Rectal smooth muscle tissue (tissue), 1 donor: ENCODE data around the gene YPEL3.

ENCODE experiments used
- H3K27ac ChIP-seq: one replicate; pipeline ENCODE4 v1.7.0; 2013; ENCODE audit warnings: low read depth, low read length, inconsistent platforms
- H3K27me3 ChIP-seq: one replicate; pipeline ENCODE4 v1.7.0; 2013; ENCODE audit warnings: low read length; ENCODE audit not compliant: control insufficient read depth, insufficient read depth
- H3K36me3 ChIP-seq: one replicate; pipeline ENCODE4 v1.7.0; 2013; ENCODE audit warnings: low read length; ENCODE audit not compliant: control insufficient read depth, insufficient read depth
- H3K4me1 ChIP-seq: one replicate; pipeline ENCODE4 v1.7.0; 2013; ENCODE audit warnings: low read length; ENCODE audit not compliant: control insufficient read depth, insufficient read depth
- H3K4me3 ChIP-seq: one replicate; pipeline ENCODE4 v1.7.0; 2013; ENCODE audit warnings: low read length
- H3K9ac ChIP-seq: one replicate; pipeline ENCODE4 v1.7.0; 2013; ENCODE audit warnings: low read length

Gene YPEL3

GRCh38 chr16:30060346-30060745 is 35.7 kb downstream of the YPEL3 start:
- no peaks in the 10 kb centered on the region for H3K36me3 ChIP-seq
- no peak overlapping the region for H3K9ac ChIP-seq
- no peak overlapping the region for H3K27ac ChIP-seq
- H3K4me1 ChIP-seq, result peaks cover 9% of the 10 kb centered on the region
- H3K27me3 ChIP-seq, result no peaks in the 10 kb centered on the region
- no peak overlapping the region for H3K4me3 ChIP-seq

- Histone ChIP-seq H3K27ac (no peak overlapping the region), H3K36me3 (no peaks in the 10 kb centered on the region), H3K27me3 (no peaks in the 10 kb centered on the region), H3K9ac (no peak overlapping the region), H3K4me3 (no peak overlapping the region), H3K4me1 (peaks cover 2% of the 10 kb centered on the region)
Measured at GRCh38 chr16:30054959-30055553, 41.0 kb downstream of the YPEL3 start.

DNA sequence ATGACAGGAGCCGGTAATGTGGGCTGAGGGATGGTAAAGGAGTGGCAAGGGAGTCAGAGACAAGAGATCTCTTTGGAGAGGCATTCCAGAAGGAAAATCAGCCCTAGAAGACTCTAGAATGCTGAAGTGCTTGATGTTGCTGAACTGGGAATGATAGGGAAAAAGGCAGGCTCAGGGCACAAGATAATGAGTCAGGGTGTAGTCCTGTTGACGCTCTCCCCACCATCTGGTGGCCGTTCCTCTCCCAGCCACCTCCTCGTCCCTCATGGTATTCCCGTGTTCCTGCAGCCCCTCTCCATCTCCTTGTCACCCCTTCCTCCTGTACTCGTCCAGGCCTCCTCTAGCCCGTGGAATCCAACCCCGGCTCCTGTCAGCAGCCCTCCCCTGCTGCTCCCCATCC is 41.6 kb downstream of the YPEL3 start:
- no peak overlapping the region for H3K4me3 ChIP-seq
- no peak overlapping the region for H3K27ac ChIP-seq
- no peaks in the 10 kb centered on the region for H3K36me3 ChIP-seq
- H3K4me1 ChIP-seq, result peaks cover 2% of the 10 kb centered on the region
- H3K9ac ChIP-seq, result no peak overlapping the region
- no peaks in the 10 kb centered on the region for H3K27me3 ChIP-seq

DNA sequence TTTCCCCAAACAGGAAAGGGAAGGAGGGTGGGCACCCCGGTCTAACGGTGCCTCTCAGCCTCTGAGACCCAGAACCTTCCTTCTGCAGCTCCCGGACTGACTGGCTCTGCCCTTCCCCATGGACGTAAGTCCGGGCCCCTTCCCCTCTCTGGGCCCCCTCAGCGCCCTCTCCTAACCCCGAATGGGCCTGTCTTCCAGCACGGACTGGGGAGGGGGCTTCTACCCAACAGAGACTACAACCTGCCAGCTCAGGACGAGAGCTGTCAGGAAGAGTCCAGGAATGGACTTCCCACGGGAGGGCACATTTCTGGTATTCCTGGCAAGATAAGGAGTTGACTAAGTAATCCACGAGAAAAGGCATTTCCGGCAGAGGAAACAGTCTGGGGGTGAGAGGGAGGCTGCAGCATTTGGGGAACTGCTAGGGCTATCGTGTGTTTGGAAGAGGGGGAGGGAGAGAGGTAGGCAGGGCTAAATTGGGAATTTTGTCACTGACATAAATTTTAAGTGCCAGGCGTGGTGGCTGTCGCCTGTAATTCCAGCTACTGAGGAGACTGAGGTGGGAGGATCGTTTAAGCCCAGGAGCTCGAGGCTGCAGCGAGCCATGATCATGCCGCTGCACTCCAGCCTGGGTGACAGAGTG is 42.5 kb downstream of the YPEL3 start:
- peaks cover 2% of the 10 kb centered on the region for H3K4me1 ChIP-seq
- H3K27me3 ChIP-seq, result no peaks in the 10 kb centered on the region
- H3K36me3 ChIP-seq, result no peaks in the 10 kb centered on the region
- no peak overlapping the region for H3K9ac ChIP-seq
- no peak overlapping the region for H3K27ac ChIP-seq
- peak overlapping the region; percentile 84 for H3K4me3 ChIP-seq

DNA sequence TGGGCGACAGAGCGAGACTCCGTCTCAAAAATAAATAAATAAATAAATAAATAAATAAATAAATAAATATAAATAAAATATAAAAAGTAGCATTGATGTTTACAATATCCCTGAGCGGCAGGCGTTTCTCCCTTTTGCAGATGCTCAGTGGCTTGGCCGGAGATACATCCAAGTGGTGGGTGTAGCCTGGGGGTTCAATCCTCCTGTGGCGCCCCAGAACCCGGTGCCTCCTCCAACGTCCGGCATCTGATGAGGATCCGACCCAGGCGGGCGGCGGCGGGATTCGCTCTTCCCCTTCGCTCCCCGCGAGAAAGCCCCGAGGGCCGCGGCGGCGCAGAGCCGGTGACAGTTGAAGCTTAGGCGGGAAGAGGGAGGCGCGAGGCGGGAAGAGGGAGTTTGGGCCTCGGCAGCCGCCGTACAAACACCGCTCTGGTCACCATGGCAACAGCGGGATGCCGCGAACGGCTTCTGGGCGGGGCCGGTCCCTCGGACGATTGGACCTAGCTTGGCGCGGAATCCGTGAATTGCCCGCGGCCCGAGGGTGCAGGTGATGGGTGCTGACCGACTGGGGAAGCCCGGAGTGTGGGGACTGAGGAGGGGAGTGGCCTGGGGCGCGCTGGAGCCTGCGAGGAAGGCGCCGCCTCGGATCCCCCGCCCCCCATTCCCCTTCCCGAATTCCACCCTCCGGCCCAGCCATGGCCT is 43.2 kb downstream of the YPEL3 start:
- peak overlapping the region; percentile 84 for H3K4me3 ChIP-seq
- peaks cover 2% of the 10 kb centered on the region for H3K4me1 ChIP-seq
- H3K9ac ChIP-seq, result no peak overlapping the region
- no peaks in the 10 kb centered on the region for H3K36me3 ChIP-seq
- H3K27me3 ChIP-seq, result no peaks in the 10 kb centered on the region
- H3K27ac ChIP-seq, result peak overlapping the region; percentile 14

DNA sequence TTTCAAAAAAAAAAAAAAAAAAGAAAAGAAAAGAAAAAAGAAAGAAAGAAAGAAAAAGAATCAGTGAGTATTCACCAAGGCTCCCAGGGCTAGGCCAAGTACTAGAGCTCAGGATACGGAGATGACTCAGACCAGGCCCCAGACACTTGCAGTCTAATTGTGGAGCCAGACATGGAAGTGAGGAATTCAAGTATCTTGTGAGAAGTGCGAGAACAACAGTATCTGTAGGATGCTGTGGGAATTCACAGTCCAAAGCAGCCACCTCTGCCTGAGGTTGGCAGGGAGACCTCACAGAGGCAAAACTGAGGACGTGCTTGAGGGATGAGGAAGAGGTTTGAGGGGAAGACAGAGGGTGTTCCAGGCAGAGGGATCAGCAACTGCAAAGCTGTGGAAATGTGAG is 44.5 kb downstream of the YPEL3 start:
- Histone ChIP-seq H3K4me3 (no peak overlapping the region), H3K4me1 (peaks cover 2% of the 10 kb centered on the region), H3K36me3 (no peaks in the 10 kb centered on the region), H3K27ac (no peak overlapping the region), H3K9ac (no peak overlapping the region), H3K27me3 (no peaks in the 10 kb centered on the region)

- no peak overlapping the region for H3K9ac ChIP-seq
- no peak overlapping the region for H3K4me3 ChIP-seq
- H3K36me3 ChIP-seq, result no peaks in the 10 kb centered on the region
- H3K4me1 ChIP-seq, result peaks cover 2% of the 10 kb centered on the region
- H3K27me3 ChIP-seq, result no peaks in the 10 kb centered on the region
- H3K27ac ChIP-seq, result no peak overlapping the region
Measured at GRCh38 chr16:30049871-30050270, 46.1 kb downstream of the YPEL3 start.

DNA sequence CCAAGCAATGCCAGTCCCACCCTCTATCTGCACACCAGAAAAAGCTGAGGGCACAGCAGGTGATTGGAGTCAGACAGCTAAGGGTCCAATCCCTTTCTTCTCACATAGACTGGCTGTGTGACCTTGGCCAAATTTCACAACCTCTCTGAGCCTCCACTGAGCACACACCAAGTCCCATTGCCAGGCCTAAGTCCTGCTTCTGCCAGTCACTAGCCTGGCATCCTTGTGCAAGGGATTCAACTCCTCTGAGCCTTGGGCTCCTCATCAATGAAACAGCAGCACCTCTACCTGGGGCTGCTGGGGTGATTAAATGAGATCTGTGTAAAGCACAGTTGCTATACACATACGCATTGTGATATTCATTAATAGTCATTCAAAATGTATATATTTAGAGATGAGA is 49.4 kb downstream of the YPEL3 start:
- H3K27ac ChIP-seq, result no peak overlapping the region
- no peak overlapping the region for H3K9ac ChIP-seq
- no peaks in the 10 kb centered on the region for H3K27me3 ChIP-seq
- H3K36me3 ChIP-seq, result no peaks in the 10 kb centered on the region
- H3K4me3 ChIP-seq, result no peak overlapping the region
- H3K4me1 ChIP-seq, result no peaks in the 10 kb centered on the region

DNA sequence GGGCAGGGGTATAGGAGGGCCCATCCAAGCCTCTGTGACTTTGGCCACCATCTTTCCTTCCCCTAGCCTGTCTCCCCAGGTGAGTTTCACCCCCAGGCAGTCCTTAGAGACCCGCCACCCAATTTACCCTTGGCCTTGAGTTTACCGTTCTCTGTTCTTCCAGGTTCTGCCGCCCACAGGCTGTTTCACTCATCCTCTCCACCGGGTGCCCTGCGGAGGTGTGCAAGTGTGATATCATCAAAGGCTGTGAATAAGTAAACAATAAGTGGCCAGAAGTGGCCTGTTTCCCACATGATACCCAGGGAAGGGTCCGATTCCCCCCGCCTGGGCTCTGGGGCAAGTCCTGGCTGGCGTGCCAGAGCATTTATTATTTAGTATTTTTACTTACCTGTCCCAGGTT is 49.8 kb downstream of the YPEL3 start:
- no peaks in the 10 kb centered on the region for H3K27me3 ChIP-seq
- no peaks in the 10 kb centered on the region for H3K4me1 ChIP-seq
- H3K36me3 ChIP-seq, result no peaks in the 10 kb centered on the region
- no peak overlapping the region for H3K27ac ChIP-seq
- H3K9ac ChIP-seq, result no peak overlapping the region
- H3K4me3 ChIP-seq, result no peak overlapping the region
